H1 (cell line): ENCODE measurements around the gene SLC4A7. TPM values are rescaled to one million over a fixed set of nuclear protein-coding genes. Genes with fewer than 3 reads are reported as not detected.

Experiments used
- CTCF ChIA-PET: fragments of 300-600 bp; sonication (Branson Sonifier 250); formaldehyde crosslinking; loops from one replicate; lab custom pipeline; 2021; ENCODE audit not compliant: partially characterized antibody; lab: Charles Lee
- POLR2A ChIA-PET: fragments of 300-600 bp; sonication (Branson Sonifier 250); formaldehyde crosslinking; loops from one replicate; lab custom pipeline; 2021; ENCODE audit warnings: inconsistent platforms; ENCODE audit not compliant: partially characterized antibody; lab: Charles Lee
- DNase-seq, 2 experiments: peaks; one replicate each; pipeline versions ENCODE4 v3.0.0 to v3.0.0-alpha.2; 2010 to 2022; ENCODE audit warnings: low spot score in 2 of 2, low read depth in 1 of 2, mixed read lengths in 1 of 2
- FAIRE-seq: peaks from 2 replicates; lab custom pipeline; 2011; peaks lifted over from hg19 to GRCh38; lab: Jason Lieb, UNC
- H2AFZ ChIP-seq: 2 replicates; pipeline ENCODE4 v1.8.1; 2012; ENCODE audit warnings: low read length, inconsistent platforms
- H2AK5ac ChIP-seq: 2 replicates; pipeline ENCODE4 v1.6.1; 2013; ENCODE audit warnings: low read depth, low read length
- H2BK120ac ChIP-seq: replicated peaks from 2 replicates; pipeline ENCODE3; 2013; ENCODE audit warnings: low read depth, low read length, inconsistent platforms
- H2BK12ac ChIP-seq: 2 replicates; pipeline ENCODE4 v1.6.1; 2013; ENCODE audit warnings: low read depth, low read length
- H2BK15ac ChIP-seq: 2 replicates; pipeline ENCODE4 v1.6.1; 2013; ENCODE audit warnings: low read length
- H2BK20ac ChIP-seq: 2 replicates; pipeline ENCODE4 v1.6.1; 2013; ENCODE audit warnings: low read length
- H2BK5ac ChIP-seq: 2 replicates; pipeline ENCODE4 v1.6.1; 2013; ENCODE audit warnings: low read depth, low read length
- H3K14ac ChIP-seq: 2 replicates; pipeline ENCODE4 v1.6.1; 2013; ENCODE audit warnings: inconsistent platforms; ENCODE audit not compliant: insufficient read length
- H3K18ac ChIP-seq: 2 replicates; pipeline ENCODE4 v1.6.1; 2013; ENCODE audit warnings: low read length; ENCODE audit errors: extremely low read depth
- H3K23ac ChIP-seq: 2 replicates; pipeline ENCODE4 v1.6.1; 2013; ENCODE audit warnings: inconsistent platforms; ENCODE audit not compliant: insufficient read length
- H3K23me2 ChIP-seq: 2 replicates; pipeline ENCODE4 v1.6.1; 2013; ENCODE audit warnings: low read depth, low read length
- H3K27ac ChIP-seq: 2 replicates; pipeline ENCODE4 v1.6.1; 2011; ENCODE audit warnings: low read depth, low read length, inconsistent platforms
- H3K27me3 ChIP-seq, 4 experiments: replicated peaks in 1 of 4; 1 replicate in 1 of 4; 2 replicates in 3 of 4; pipeline versions ENCODE4 v1.6.1 to v1.8.1; 2011 to 2013; ENCODE audit warnings: low read length in 3 of 4, mild to moderate bottlenecking in 3 of 4, inconsistent platforms in 2 of 4, mixed read lengths in 2 of 4, moderate library complexity in 1 of 4; ENCODE audit not compliant: control insufficient read depth in 3 of 4, insufficient read depth in 3 of 4; ENCODE audit errors: extremely low read depth in 1 of 4
- H3K36me3 ChIP-seq, 4 experiments: 2 replicates each; pipeline versions ENCODE4 v1.6.1 to v1.8.1; 2011 to 2013; ENCODE audit warnings: mild to moderate bottlenecking in 4 of 4, low read length in 3 of 4, moderate library complexity in 2 of 4, control low read depth in 1 of 4, inconsistent platforms in 1 of 4; ENCODE audit not compliant: insufficient read depth in 4 of 4, control insufficient read depth in 2 of 4
- H3K4ac ChIP-seq: replicated peaks from 2 replicates; pipeline ENCODE3; 2013; ENCODE audit warnings: low read length, low read depth, mixed read lengths, inconsistent platforms; ENCODE audit not compliant: insufficient read length
- H3K4me1 ChIP-seq, 4 experiments: replicated peaks in 1 of 4; 1 replicate in 1 of 4; 2 replicates in 3 of 4; pipeline versions ENCODE4 v1.6.1 to v1.8.1; 2011 to 2013; ENCODE audit warnings: low read length in 3 of 4, inconsistent platforms in 2 of 4, mixed read lengths in 1 of 4; ENCODE audit not compliant: insufficient read depth in 4 of 4, control insufficient read depth in 3 of 4
- H3K4me2 ChIP-seq, 2 experiments: 2 replicates each; pipeline versions ENCODE4 v1.6.1 to v1.8.1; 2011 to 2013; ENCODE audit warnings: low read depth in 2 of 2, low read length in 2 of 2, control low read depth in 1 of 2, inconsistent platforms in 1 of 2, mild to moderate bottlenecking in 1 of 2; ENCODE audit not compliant: insufficient read depth in 1 of 2
- H3K4me3 ChIP-seq, 4 experiments: fragments of 200-600, 300-600 bp in 1 of 4; sonication (generic), shearing (Covaris generic), sonication (Bioruptor Twin) in 1 of 4; 2 replicates each; pipeline versions ENCODE4 v1.5.1 to v1.8.1; 2011 to 2016; ENCODE audit warnings: low read length in 4 of 4, low read depth in 3 of 4, control low read depth in 2 of 4, inconsistent platforms in 2 of 4, mild to moderate bottlenecking in 2 of 4, mixed read lengths in 1 of 4, moderate library complexity in 1 of 4; ENCODE audit not compliant: insufficient read depth in 2 of 4; ENCODE audit errors: extremely low read depth in 1 of 4
- H3K56ac ChIP-seq: replicated peaks from 2 replicates; pipeline ENCODE3; 2013; ENCODE audit warnings: low read depth, mild to moderate bottlenecking, mixed read lengths, low read length, inconsistent platforms; ENCODE audit not compliant: insufficient read length
- H3K79me1 ChIP-seq: 2 replicates; pipeline ENCODE4 v1.6.1; 2013; ENCODE audit warnings: low read depth, low read length, control low read depth
- H3K79me2 ChIP-seq, 2 experiments: 2 replicates each; pipeline versions ENCODE4 v1.6.1 to v1.8.1; 2012 to 2013; ENCODE audit warnings: low read length in 2 of 2, mild to moderate bottlenecking in 2 of 2, inconsistent platforms in 1 of 2; ENCODE audit not compliant: insufficient read depth in 2 of 2, control insufficient read depth in 1 of 2
- H3K9ac ChIP-seq, 4 experiments: replicated peaks in 1 of 4; 1 replicate in 1 of 4; 2 replicates in 3 of 4; pipeline versions ENCODE4 v1.6.1 to v1.8.1; 2011 to 2013; ENCODE audit warnings: low read depth in 3 of 4, low read length in 3 of 4, control low read depth in 2 of 4, mild to moderate bottlenecking in 2 of 4, moderate library complexity in 2 of 4, inconsistent platforms in 1 of 4; ENCODE audit errors: extremely low read depth in 1 of 4
- H3K9me3 ChIP-seq, 2 experiments: 2 replicates each; pipeline versions ENCODE4 v1.6.1 to v1.8.1; 2012 to 2013; ENCODE audit warnings: mild to moderate bottlenecking in 2 of 2, moderate library complexity in 2 of 2, control low read depth in 1 of 2, inconsistent platforms in 1 of 2, low read depth in 1 of 2, low read length in 1 of 2, mixed read lengths in 1 of 2; ENCODE audit not compliant: insufficient read depth in 2 of 2
- H4K20me1 ChIP-seq, 2 experiments: replicated peaks in 1 of 2; 2 replicates each; pipeline versions ENCODE3 to v1.8.1; 2011 to 2013; ENCODE audit warnings: inconsistent platforms in 2 of 2, low read length in 2 of 2, mild to moderate bottlenecking in 1 of 2; ENCODE audit not compliant: insufficient read depth in 2 of 2, control insufficient read depth in 1 of 2
- H4K5ac ChIP-seq: 2 replicates; pipeline ENCODE4 v1.6.1; 2013; ENCODE audit warnings: low read length, low read depth, mixed read lengths, inconsistent platforms; ENCODE audit not compliant: insufficient read length
- H4K8ac ChIP-seq: 2 replicates; pipeline ENCODE4 v1.8.0; 2013; ENCODE audit warnings: mild to moderate bottlenecking, moderate library complexity, low read length, inconsistent platforms; ENCODE audit not compliant: insufficient read depth; ENCODE audit errors: extremely low read depth
- H4K91ac ChIP-seq: replicated peaks from 2 replicates; pipeline ENCODE3; 2013; ENCODE audit warnings: low read length, mixed read lengths, inconsistent platforms; ENCODE audit not compliant: insufficient read length
- ATF3 ChIP-seq: IDR thresholded peaks from 2 replicates; pipeline ENCODE4 v1.6.1; 2011; ENCODE audit warnings: low read depth, mild to moderate bottlenecking, low read length; ENCODE audit not compliant: insufficient read depth
- CBX8 ChIP-seq: fragments of 300-800, 300-1000 bp; sonication (generic); IDR thresholded peaks from 2 replicates; pipeline ENCODE4 v1.7.1; 2016; ENCODE audit warnings: low read depth, low read length, borderline replicate concordance
- CEBPB ChIP-seq: IDR thresholded peaks from 2 replicates; pipeline ENCODE4 v1.6.1; 2012; ENCODE audit warnings: low read depth, low read length
- EZH2 ChIP-seq: fragments of 200-600 bp; sonication (generic); IDR thresholded peaks from 2 replicates; pipeline ENCODE4 v1.7.1; 2012; ENCODE audit warnings: low read depth, mild to moderate bottlenecking, moderate library complexity, low read length, inconsistent platforms; ENCODE audit not compliant: severe bottlenecking
- POLR2AphosphoS5 ChIP-seq: IDR thresholded peaks from 2 replicates; pipeline ENCODE4 v1.6.1; 2011; ENCODE audit warnings: low read depth, low read length
- RFX5 ChIP-seq: IDR thresholded peaks from 2 replicates; pipeline ENCODE4 v1.6.1; 2011; ENCODE audit warnings: low read depth, low read length, improper control_type of control experiment, borderline replicate concordance
- SRF ChIP-seq: IDR thresholded peaks from 2 replicates; pipeline ENCODE4 v1.6.1; 2011; ENCODE audit warnings: mild to moderate bottlenecking, low read depth, low read length, moderate library complexity
- TEAD4 ChIP-seq: IDR thresholded peaks from 2 replicates; pipeline ENCODE4 v1.6.1; 2012; ENCODE audit warnings: low read depth, low read length, inconsistent platforms, mixed read lengths
- ZNF274 ChIP-seq: IDR thresholded peaks from 2 replicates; pipeline ENCODE4 v1.7.0; 2012; ENCODE audit warnings: low read length, borderline replicate concordance; ENCODE audit errors: extremely low read depth
- polyA plus RNA-seq, 7 experiments: library from polyadenylated mRNA; depleted of rRNA in 3 of 7; stranded (reverse) in 5 of 7; unstranded in 2 of 7; fragments of >200 nt in 5 of 7; fragments of 200-250 nt in 2 of 7; gene quantifications; 1 replicate in 5 of 7; 2 replicates in 1 of 7; 4 replicates in 1 of 7; pipeline versions ENCODE4 v1.2.1 to v1.2.3, GENCODE V29; 2011 to 2013; ENCODE audit warnings: missing spikeins in 2 of 7, mixed read lengths in 2 of 7
- total RNA-seq: library from RNA; stranded (reverse); fragmentation: NEBNext Ultra II Directional; extraction: Animal tissue kit (Norgen Biotek cat#: 25700); gene quantifications from 2 replicates; pipeline ENCODE4 v1.2.1, GENCODE V29; 2021

SLC4A7 gene
- total and polyA plus RNA-seq, 2 of the 8 experiments (the other 6 are each of a cell fraction or from before 2014, with no cell fraction given), result 14.9 to 70.5 TPM

- Histone ChIP-seq H4K8ac (no peak overlapping the region), H3K4me1 (no peaks in the 10 kb centered on the region), H3K79me1 (no peaks in the 10 kb centered on the region), H4K91ac (no peak overlapping the region), H2BK5ac (no peak overlapping the region), H2BK15ac (no peak overlapping the region), H2AFZ (no peak overlapping the region), H3K36me3 (peaks cover 0 to 46% (median 21%) of the 10 kb centered on the region in 4 experiments; a peak in 7 of 8 replicates), H3K18ac (no peak overlapping the region), H3K9ac (no peak overlapping the region), H4K20me1 (peaks cover 0 to 3% of the 10 kb centered on the region in 2 experiments), H3K56ac (no peak overlapping the region), H3K23ac (no peak overlapping the region), H3K9me3 (no peaks in the 10 kb centered on the region), H3K23me2 (no peaks in the 10 kb centered on the region), H3K4me2 (no peak overlapping the region), H3K4ac (no peak overlapping the region), H2BK120ac (no peak overlapping the region), H3K27ac (no peak overlapping the region), H4K5ac (no peak overlapping the region), H2BK12ac (no peak overlapping the region), H2BK20ac (no peak overlapping the region), H2AK5ac (no peak overlapping the region), H3K14ac (no peak overlapping the region), H3K79me2 (no peaks in the 10 kb centered on the region), H3K27me3 (no peaks in the 10 kb centered on the region), H3K4me3 (no peak overlapping the region)
- POLR2A ChIA-PET, result no interaction called here
- FAIRE-seq, result no peak
- CTCF ChIA-PET, result no interaction called here
- TF ChIP-seq EZH2 (no peak), SRF (no peak), TEAD4 (no peak), ZNF274 (no peak), RFX5 (no peak), CEBPB (no peak), POLR2AphosphoS5 (no peak), ATF3 (no peak), CBX8 (no peak)
- DNase-seq, result no peak
These were observed 98.7 kb downstream of the SLC4A7 start for GRCh38 chr3:27385504-27385903.
